GM13976 (cell line): ENCODE results near the gene GTF3C1.

ENCODE experiments used
- DNase-seq: peaks from one replicate; pipeline ENCODE4 v3.0.0; 2012; ENCODE audit warnings: low spot score
- CTCF ChIP-seq: IDR thresholded peaks from 2 replicates; pipeline ENCODE4 v1.5.1; 2012; ENCODE audit warnings: borderline replicate concordance, mild to moderate bottlenecking; ENCODE audit not compliant: insufficient read depth; ENCODE audit errors: extremely low read depth, missing control alignments, control extremely low read depth
- in situ Hi-C: fragments of 300-500 bp; cut with MboI; formaldehyde crosslinking; loops from one replicate; pipeline ENCODE4 v1.12.0; 2022; ENCODE audit warnings: low sequenced_read_pairs, mixed read lengths, inconsistent platforms; ENCODE audit not compliant: unreplicated experiment

The GTF3C1 gene

GRCh38 chr16:27445502-27446175 lies 104.1 kb downstream of the GTF3C1 start:
- no peak for DNase-seq
- in situ Hi-C loops: no loop called here
- TF ChIP-seq CTCF: no peak

- in situ Hi-C loops: no loop called here
- DNase-seq: no peak
- TF ChIP-seq CTCF: no peak
Observed at GRCh38 chr16:27444470-27444869, 105.2 kb downstream of the GTF3C1 start.

GRCh38 chr16:27444015-27444414 lies 105.7 kb downstream of the GTF3C1 start:
- TF ChIP-seq CTCF: no peak
- DNase-seq: no peak
- in situ Hi-C loops: no loop called here

GRCh38 chr16:27441998-27442397 lies 107.7 kb downstream of the GTF3C1 start:
- DNase-seq: peak; percentile 1
- TF ChIP-seq CTCF: no peak
- in situ Hi-C loops: no loop called here

GRCh38 chr16:27441276-27441675 lies 108.4 kb downstream of the GTF3C1 start:
- no peak for TF ChIP-seq CTCF
- DNase-seq: no peak
- in situ Hi-C loops: no loop called here

- no peak for DNase-seq
- TF ChIP-seq CTCF: no peak
- in situ Hi-C loops: no loop called here
Observed at GRCh38 chr16:27439271-27440018, 110.3 kb downstream of the GTF3C1 start.
